K562 (cell line): ENCODE results near the gene IL1RL2. TPM values are rescaled to one million over a fixed set of nuclear protein-coding genes. Genes with fewer than 3 reads are reported as not detected.

Experiments
- ARID3A ChIP-seq: IDR thresholded peaks from 2 replicates; pipeline ENCODE4 v1.6.1; 2012; ENCODE audit warnings: low read depth, low read length, improper control_type of control experiment, borderline replicate concordance
- BHLHE40 ChIP-seq: IDR thresholded peaks from 2 replicates; pipeline ENCODE4 v1.6.1; 2011; ENCODE audit warnings: low read length, improper control_type of control experiment
- E2F3 ChIP-seq: fragments of 250-450 bp; sonication (Bioruptor Pico); IDR thresholded peaks from 2 replicates; pipeline ENCODE4 v1.4.0; 2020; ENCODE audit warnings: mild to moderate bottlenecking
- EP300 ChIP-seq: IDR thresholded peaks from 2 replicates; pipeline ENCODE4 v1.6.1; 2012; ENCODE audit warnings: low read length, improper control_type of control experiment
- FUS ChIP-seq: fragments of 200-400 bp; formaldehyde crosslinking; optimal IDR thresholded peaks from 2 replicates; pipeline ENCODE3; 2017; ENCODE audit warnings: low read depth, low read length
- GATA2 ChIP-seq: sonication (generic); formaldehyde crosslinking; IDR thresholded peaks from 2 replicates; pipeline ENCODE4 v1.4.0; 2020; ENCODE audit warnings: mild to moderate bottlenecking, missing genetic modification reagents
- HNRNPK ChIP-seq: fragments of 200-400 bp; formaldehyde crosslinking; IDR thresholded peaks from one replicate; pipeline ENCODE4 v1.6.1; 2018; ENCODE audit warnings: mild to moderate bottlenecking, low read depth, low read length; ENCODE audit not compliant: poor library complexity, severe bottlenecking
- MXD1 ChIP-seq: fragments of 250-450 bp; sonication (Bioruptor Pico); IDR thresholded peaks from 2 replicates; pipeline ENCODE4 v1.8.0; 2021; ENCODE audit warnings: borderline replicate concordance, mild to moderate bottlenecking, moderate library complexity; ENCODE audit not compliant: poor library complexity, severe bottlenecking
- NFRKB ChIP-seq: fragments of 450-650 bp; IDR thresholded peaks from 2 replicates; pipeline ENCODE4 v1.6.1; 2016; ENCODE audit warnings: low read depth
- NFYB ChIP-seq: IDR thresholded peaks from 2 replicates; pipeline ENCODE4 v1.6.1; 2011; ENCODE audit warnings: mild to moderate bottlenecking, moderate library complexity; ENCODE audit not compliant: insufficient read length; ENCODE audit errors: extremely low read depth
- RBM22 ChIP-seq: fragments of 200-400 bp; formaldehyde crosslinking; IDR thresholded peaks from 2 replicates; pipeline ENCODE4 v1.6.1; 2018; ENCODE audit warnings: low read length, low read depth; ENCODE audit not compliant: poor library complexity, severe bottlenecking
- SMAD4 ChIP-seq: fragments of 250-450 bp; sonication (Bioruptor Pico); conservative IDR thresholded peaks from 2 replicates; pipeline ENCODE4 v1.8.0; 2021; ENCODE audit warnings: inconsistent platforms, mild to moderate bottlenecking, moderate library complexity
- SRSF3 ChIP-seq: fragments of 200-400 bp; formaldehyde crosslinking; IDR thresholded peaks from 2 replicates; pipeline ENCODE4 v1.6.1; 2016; ENCODE audit warnings: mild to moderate bottlenecking, low read length, moderate library complexity; ENCODE audit not compliant: insufficient read depth
- ZNF695 ChIP-seq: fragments of 450-650 bp; formaldehyde crosslinking; IDR thresholded peaks from 2 replicates; pipeline ENCODE4 v1.4.0; 2020; ENCODE audit warnings: mild to moderate bottlenecking, moderate library complexity
- polyA plus RNA-seq, 8 experiments: library from polyadenylated mRNA; depleted of rRNA in 4 of 8; stranded (reverse) in 5 of 8; unstranded in 3 of 8; fragments of >200 nt; fragmentation: Nextera tagmentation in 2 of 8; fragmentation: Illumina TruSeq in 1 of 8; extraction: Ambion mirVana in 2 of 8; extraction: Trizol in 1 of 8; gene quantifications; 2 replicates each; pipeline versions ENCODE4 v1.2.1 to v1.2.3, GENCODE V29; 2011 to 2014; ENCODE audit warnings: inconsistent platforms in 1 of 8, missing spikeins in 1 of 8
- total RNA-seq, 7 experiments: library from RNA; depleted of rRNA in 6 of 7; stranded (reverse); fragments of >200 nt in 6 of 7; fragmentation: Illumina TruSeq in 2 of 7; extraction: Trizol in 2 of 7; gene quantifications; 2 replicates each; pipeline versions ENCODE4 v1.2.1 to v1.2.3, GENCODE V29; 2011 to 2021; ENCODE audit warnings: low replicate concordance in 1 of 7
- TF ChIP-seq, protein P1 (sequence below), 3 experiments: fragments of 200-800 bp in 1 of 3; fragments of 250-450 bp in 1 of 3; fragments of 450-650 bp in 1 of 3; sonication (Bioruptor Pico) in 1 of 3; sonication (Bioruptor generic) in 1 of 3; formaldehyde crosslinking in 1 of 3; IDR thresholded peaks; 2 replicates each; pipeline versions ENCODE4 v1.6.1 to v1.8.0; 2016 to 2022; ENCODE audit warnings: mild to moderate bottlenecking in 2 of 3, missing genetic modification characterization in 2 of 3, missing compliant biosample characterization in 1 of 3, moderate library complexity in 1 of 3
- TF ChIP-seq, protein P2 (sequence below): fragments of 450-650 bp; formaldehyde crosslinking; IDR thresholded peaks from 2 replicates; pipeline ENCODE4 v1.4.0; 2022; ENCODE audit warnings: missing genetic modification characterization
- TF ChIP-seq, protein P3 (sequence below): IDR thresholded peaks from 3 replicates; pipeline ENCODE4 v1.6.1; 2011; ENCODE audit warnings: borderline replicate concordance, mild to moderate bottlenecking, moderate library complexity; ENCODE audit not compliant: insufficient read length; ENCODE audit errors: extremely low read depth

IL1RL2 gene
- total and polyA plus RNA-seq, 9 of the 15 experiments (the other 6 are each of a cell fraction or from before 2014, with no cell fraction given), result not detected

DNA sequence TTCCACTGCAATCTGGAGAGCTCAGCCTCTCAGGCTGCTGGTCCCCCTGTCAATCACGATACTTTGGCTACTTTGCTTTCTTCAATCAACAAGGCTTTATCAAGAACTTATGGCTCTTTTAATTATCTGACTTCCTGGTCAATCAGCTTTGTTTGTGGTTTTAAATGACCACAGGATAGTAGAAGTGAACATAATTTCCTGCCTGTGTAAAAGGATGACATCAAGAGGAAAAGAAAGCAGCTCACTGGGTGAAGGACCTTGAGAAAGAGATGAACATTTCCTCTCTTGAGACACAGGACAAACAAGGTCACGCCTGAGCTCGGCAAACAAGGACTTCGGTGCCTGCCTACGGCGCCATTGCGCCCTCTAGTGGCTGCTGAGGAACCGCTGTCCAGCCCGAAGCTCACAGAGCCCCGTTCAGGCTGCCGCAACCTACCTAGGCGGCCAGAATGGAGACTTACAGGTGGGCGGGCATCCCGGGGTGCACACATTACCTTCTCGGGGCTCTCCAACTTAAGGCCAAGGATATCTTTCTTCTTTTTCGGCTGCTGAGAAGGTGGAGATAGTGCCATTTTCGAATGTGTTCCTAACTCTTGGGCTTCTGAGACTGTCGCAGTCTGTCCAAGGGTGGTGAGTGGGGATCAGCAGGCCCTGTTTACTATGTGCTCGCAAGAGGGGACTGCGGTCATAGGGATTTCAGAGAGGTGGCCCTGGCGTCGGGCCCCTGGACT lies 54.0 kb downstream of the IL1RL2 start (continued):
- TF ChIP-seq HNRNPK (no peak), ZNF695 (CRISPR knock-in tag) (no peak), BHLHE40 (peak; percentile 81), EP300 (no peak; the same call in 1 of the 2 replicates), NFRKB (no peak), ARID3A (no peak), FUS (no peak), GATA2 (CRISPR knock-in tag) (no peak), E2F3 (no peak), SMAD4 (CRISPR knock-in tag) (no peak), MXD1 (CRISPR knock-in tag) (no peak), NFYB (no peak), RBM22 (no peak), SRSF3 (no peak)
- TF ChIP-seq, protein P1, sequence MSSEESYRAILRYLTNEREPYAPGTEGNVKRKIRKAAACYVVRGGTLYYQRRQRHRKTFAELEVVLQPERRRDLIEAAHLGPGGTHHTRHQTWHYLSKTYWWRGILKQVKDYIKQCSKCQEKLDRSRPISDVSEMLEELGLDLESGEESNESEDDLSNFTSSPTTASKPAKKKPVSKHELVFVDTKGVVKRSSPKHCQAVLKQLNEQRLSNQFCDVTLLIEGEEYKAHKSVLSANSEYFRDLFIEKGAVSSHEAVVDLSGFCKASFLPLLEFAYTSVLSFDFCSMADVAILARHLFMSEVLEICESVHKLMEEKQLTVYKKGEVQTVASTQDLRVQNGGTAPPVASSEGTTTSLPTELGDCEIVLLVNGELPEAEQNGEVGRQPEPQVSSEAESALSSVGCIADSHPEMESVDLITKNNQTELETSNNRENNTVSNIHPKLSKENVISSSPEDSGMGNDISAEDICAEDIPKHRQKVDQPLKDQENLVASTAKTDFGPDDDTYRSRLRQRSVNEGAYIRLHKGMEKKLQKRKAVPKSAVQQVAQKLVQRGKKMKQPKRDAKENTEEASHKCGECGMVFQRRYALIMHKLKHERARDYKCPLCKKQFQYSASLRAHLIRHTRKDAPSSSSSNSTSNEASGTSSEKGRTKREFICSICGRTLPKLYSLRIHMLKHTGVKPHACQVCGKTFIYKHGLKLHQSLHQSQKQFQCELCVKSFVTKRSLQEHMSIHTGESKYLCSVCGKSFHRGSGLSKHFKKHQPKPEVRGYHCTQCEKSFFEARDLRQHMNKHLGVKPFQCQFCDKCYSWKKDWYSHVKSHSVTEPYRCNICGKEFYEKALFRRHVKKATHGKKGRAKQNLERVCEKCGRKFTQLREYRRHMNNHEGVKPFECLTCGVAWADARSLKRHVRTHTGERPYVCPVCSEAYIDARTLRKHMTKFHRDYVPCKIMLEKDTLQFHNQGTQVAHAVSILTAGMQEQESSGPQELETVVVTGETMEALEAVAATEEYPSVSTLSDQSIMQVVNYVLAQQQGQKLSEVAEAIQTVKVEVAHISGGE (CRISPR knock-in tag; IDR thresholded peaks at IDR 0.05), result no peak
- TF ChIP-seq, protein P2, sequence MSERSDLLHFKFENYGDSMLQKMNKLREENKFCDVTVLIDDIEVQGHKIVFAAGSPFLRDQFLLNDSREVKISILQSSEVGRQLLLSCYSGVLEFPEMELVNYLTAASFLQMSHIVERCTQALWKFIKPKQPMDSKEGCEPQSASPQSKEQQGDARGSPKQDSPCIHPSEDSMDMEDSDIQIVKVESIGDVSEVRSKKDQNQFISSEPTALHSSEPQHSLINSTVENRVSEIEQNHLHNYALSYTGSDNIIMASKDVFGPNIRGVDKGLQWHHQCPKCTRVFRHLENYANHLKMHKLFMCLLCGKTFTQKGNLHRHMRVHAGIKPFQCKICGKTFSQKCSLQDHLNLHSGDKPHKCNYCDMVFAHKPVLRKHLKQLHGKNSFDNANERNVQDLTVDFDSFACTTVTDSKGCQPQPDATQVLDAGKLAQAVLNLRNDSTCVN (CRISPR knock-in tag), result no peak
- TF ChIP-seq, protein P3, sequence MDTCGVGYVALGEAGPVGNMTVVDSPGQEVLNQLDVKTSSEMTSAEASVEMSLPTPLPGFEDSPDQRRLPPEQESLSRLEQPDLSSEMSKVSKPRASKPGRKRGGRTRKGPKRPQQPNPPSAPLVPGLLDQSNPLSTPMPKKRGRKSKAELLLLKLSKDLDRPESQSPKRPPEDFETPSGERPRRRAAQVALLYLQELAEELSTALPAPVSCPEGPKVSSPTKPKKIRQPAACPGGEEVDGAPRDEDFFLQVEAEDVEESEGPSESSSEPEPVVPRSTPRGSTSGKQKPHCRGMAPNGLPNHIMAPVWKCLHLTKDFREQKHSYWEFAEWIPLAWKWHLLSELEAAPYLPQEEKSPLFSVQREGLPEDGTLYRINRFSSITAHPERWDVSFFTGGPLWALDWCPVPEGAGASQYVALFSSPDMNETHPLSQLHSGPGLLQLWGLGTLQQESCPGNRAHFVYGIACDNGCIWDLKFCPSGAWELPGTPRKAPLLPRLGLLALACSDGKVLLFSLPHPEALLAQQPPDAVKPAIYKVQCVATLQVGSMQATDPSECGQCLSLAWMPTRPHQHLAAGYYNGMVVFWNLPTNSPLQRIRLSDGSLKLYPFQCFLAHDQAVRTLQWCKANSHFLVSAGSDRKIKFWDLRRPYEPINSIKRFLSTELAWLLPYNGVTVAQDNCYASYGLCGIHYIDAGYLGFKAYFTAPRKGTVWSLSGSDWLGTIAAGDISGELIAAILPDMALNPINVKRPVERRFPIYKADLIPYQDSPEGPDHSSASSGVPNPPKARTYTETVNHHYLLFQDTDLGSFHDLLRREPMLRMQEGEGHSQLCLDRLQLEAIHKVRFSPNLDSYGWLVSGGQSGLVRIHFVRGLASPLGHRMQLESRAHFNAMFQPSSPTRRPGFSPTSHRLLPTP, result no peak
